MG63 (cell line): Measurements from ENCODE around the gene FAM234B. TPM values are rescaled to one million over a fixed set of nuclear protein-coding genes. Genes with fewer than 3 reads are reported as not detected.

Experiments used
- DNase-seq: peaks from one replicate; pipeline ENCODE4 v3.0.0-alpha.2; 2020
- H3K27me3 ChIP-seq: fragments of 250-450 bp; sonication (Bioruptor Pico); 2 replicates; pipeline ENCODE4 v1.5.1; 2020; ENCODE audit warnings: mild to moderate bottlenecking, moderate library complexity
- H3K36me3 ChIP-seq: fragments of 250-450 bp; sonication (Bioruptor Pico); 2 replicates; pipeline ENCODE4 v1.5.1; 2020; ENCODE audit warnings: mild to moderate bottlenecking, moderate library complexity
- H3K4me3 ChIP-seq: fragments of 250-450 bp; sonication (Bioruptor Pico); 2 replicates; pipeline ENCODE4 v1.5.1; 2020; ENCODE audit warnings: mild to moderate bottlenecking, moderate library complexity
- H3K9me3 ChIP-seq: fragments of 250-450 bp; sonication (Bioruptor Pico); 2 replicates; pipeline ENCODE4 v1.5.1; 2020; ENCODE audit warnings: mild to moderate bottlenecking, moderate library complexity
- total RNA-seq: library from RNA; depleted of rRNA; stranded (reverse); fragments of >200 nt; shearing (Covaris generic); gene quantifications from 2 replicates; pipeline ENCODE4 v1.2.3, GENCODE V29; 2014; ENCODE audit warnings: low replicate concordance; rRNA removed

The FAM234B gene
- total RNA-seq, 1 experiment from 2014 or later, result 2.4 TPM

- no peak for DNase-seq
- Histone ChIP-seq H3K36me3 (no peaks in the 10 kb centered on the region), H3K27me3 (no peaks in the 10 kb centered on the region), H3K9me3 (peaks cover 3% of the 10 kb centered on the region; the same call in 1 of the 2 replicates), H3K4me3 (no peak overlapping the region)
Observed at GRCh38 chr12:13114251-13115052, 70.3 kb downstream of the FAM234B start.

DNA sequence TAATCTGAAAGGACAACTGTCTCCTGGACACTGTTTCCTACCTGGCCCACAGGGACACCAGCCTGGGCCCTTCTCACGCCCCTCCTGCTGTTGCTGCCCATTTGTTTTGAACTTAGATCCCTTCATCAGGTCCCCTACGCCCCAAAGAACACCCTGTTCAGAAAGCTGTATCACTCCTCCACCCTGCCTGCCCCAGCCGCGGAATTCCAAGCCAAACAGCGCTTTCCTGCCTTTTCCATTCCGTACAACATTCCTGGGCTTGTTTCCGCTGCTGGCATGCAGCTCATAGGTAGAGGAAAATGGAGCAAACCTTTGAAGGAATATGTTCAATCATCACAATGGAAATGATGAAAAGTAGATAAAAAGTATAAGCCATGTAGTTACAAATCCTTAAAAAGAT, 72.1 kb downstream of the FAM234B start:
- DNase-seq, result no peak

GRCh38 chr12:13117029-13117428, 72.8 kb downstream of the FAM234B start:
- Histone ChIP-seq H3K9me3 (0 out of 2 replicates have a peak, but pooled peaks cover 3% of the 10 kb centered on the region), H3K27me3 (no peaks in the 10 kb centered on the region), H3K4me3 (no peak overlapping the region), H3K36me3 (no peaks in the 10 kb centered on the region)
- no peak for DNase-seq

More for the DNA sequence above, 72.1 kb downstream of the FAM234B start:
- Histone ChIP-seq H3K27me3 (no peaks in the 10 kb centered on the region), H3K36me3 (no peaks in the 10 kb centered on the region), H3K9me3 (peaks cover 3% of the 10 kb centered on the region; the same call in 1 of the 2 replicates), H3K4me3 (no peak overlapping the region)

DNA sequence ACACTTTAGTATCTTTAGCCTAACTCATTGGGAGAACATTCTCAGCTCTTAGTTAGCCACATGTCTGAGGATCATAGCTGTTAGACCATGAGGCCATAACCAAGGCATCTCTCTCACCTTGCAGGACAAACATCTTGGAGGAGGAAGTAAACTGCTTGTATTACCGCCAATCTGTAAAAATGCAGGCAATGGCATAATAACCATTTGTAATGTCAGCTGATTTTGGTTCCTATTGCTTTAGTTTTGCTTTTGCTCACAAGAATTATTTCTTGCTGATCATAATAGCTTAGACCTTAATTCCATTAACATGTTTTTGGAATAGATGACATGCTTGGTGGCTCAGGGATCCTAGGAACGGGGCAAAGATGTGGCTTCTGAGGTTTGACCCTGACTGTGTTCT, 75.6 kb downstream of the FAM234B start:
- H3K4me3 ChIP-seq, result no peak overlapping the region
- no peaks in the 10 kb centered on the region for H3K36me3 ChIP-seq
- no peak for DNase-seq
- no peaks in the 10 kb centered on the region for H3K9me3 ChIP-seq
- no peaks in the 10 kb centered on the region for H3K27me3 ChIP-seq

DNA sequence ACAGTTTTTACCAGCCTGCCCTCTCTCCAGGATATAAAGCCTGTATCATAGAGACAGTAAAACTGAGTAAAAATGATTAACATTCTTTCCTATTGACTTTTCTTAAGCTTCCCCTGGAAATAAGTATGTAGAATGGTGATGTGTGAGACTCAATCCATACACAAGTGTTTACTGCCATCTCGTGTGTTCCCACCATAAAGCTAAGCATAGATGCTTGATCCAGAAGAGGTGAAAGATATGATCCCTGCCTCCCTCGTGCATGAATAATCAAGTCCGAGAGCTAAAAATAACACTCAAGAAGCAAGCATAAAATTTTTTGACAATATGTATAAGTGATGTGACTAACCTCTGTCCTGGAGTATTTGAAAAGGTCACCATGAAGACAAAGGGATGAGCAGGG, 76.2 kb downstream of the FAM234B start:
- Histone ChIP-seq H3K36me3 (no peaks in the 10 kb centered on the region), H3K9me3 (no peaks in the 10 kb centered on the region), H3K4me3 (no peak overlapping the region), H3K27me3 (no peaks in the 10 kb centered on the region)
- no peak for DNase-seq

DNA sequence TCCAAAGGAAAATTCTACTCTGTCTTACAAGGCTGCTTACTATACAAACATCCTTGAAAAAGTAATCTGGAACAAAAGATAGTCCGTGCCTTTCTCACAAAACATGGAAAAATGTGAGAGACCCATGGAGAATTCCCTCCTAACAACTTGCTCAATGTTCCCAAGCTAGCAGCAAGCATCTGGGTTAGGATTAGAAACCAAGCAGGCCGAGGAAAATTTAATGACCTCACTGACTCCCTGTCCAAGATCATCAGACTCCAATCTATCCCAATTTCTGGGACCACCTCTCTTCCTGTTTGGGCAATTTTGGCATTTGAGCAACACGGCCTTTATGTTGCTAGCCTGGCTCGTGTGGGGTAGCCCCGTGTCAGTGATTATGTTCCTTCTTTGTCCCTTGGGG, 77.4 kb downstream of the FAM234B start:
- H3K27me3 ChIP-seq, result no peaks in the 10 kb centered on the region
- H3K4me3 ChIP-seq, result no peak overlapping the region
- H3K36me3 ChIP-seq, result no peaks in the 10 kb centered on the region
- no peaks in the 10 kb centered on the region for H3K9me3 ChIP-seq
- DNase-seq, result no peak

- no peaks in the 10 kb centered on the region for H3K36me3 ChIP-seq
- DNase-seq, result no peak
- no peaks in the 10 kb centered on the region for H3K27me3 ChIP-seq
- no peaks in the 10 kb centered on the region for H3K9me3 ChIP-seq
- H3K4me3 ChIP-seq, result no peak overlapping the region
Observed at GRCh38 chr12:13124656-13125505, 80.7 kb downstream of the FAM234B start.

DNA sequence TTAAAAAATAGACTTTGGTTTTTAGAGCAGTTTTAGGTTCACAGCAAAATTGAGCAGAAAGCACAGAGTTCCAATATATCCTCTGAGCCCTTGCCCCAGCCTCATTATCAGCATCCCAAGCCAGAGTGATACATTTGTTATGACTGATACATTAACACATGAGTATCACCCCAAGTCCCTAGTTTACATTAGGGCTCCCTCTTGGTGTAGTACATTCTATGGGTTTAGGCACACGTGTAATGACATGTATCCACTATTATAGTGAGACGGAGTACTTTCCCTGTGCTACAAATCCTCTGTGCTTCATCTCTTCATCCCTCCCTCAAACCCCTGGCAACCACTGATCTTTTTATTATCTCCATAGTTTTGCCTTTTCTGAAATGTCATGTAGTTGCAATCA, 81.8 kb downstream of the FAM234B start:
- no peaks in the 10 kb centered on the region for H3K9me3 ChIP-seq
- H3K36me3 ChIP-seq, result no peaks in the 10 kb centered on the region
- no peak overlapping the region for H3K4me3 ChIP-seq
- no peaks in the 10 kb centered on the region for H3K27me3 ChIP-seq
- no peak for DNase-seq

GRCh38 chr12:13126494-13126893, 82.3 kb downstream of the FAM234B start:
- no peak for DNase-seq
- Histone ChIP-seq H3K27me3 (no peaks in the 10 kb centered on the region), H3K9me3 (no peaks in the 10 kb centered on the region), H3K4me3 (no peak overlapping the region), H3K36me3 (no peaks in the 10 kb centered on the region)

DNA sequence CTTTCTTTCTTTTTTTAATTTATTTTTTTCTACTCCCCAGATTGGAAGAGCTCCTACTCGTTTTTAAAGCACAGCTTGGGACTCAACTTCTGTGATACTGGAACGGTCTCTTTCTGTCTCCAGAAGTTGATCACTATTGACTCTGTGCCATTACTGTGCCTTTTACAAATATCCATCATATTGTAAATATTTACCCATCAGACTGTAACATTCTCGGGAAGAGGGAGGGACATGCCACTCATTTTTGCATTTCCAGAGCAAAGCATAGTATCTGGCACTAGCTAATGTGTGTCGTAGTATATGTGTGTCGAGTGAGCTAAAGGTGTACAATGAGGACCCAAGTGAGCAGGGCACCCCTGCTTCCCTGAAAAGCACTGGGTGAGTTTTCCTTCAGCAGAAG, 83.3 kb downstream of the FAM234B start:
- DNase-seq, result no peak
- Histone ChIP-seq H3K9me3 (no peaks in the 10 kb centered on the region), H3K27me3 (no peaks in the 10 kb centered on the region), H3K36me3 (no peaks in the 10 kb centered on the region), H3K4me3 (no peak overlapping the region)

DNA sequence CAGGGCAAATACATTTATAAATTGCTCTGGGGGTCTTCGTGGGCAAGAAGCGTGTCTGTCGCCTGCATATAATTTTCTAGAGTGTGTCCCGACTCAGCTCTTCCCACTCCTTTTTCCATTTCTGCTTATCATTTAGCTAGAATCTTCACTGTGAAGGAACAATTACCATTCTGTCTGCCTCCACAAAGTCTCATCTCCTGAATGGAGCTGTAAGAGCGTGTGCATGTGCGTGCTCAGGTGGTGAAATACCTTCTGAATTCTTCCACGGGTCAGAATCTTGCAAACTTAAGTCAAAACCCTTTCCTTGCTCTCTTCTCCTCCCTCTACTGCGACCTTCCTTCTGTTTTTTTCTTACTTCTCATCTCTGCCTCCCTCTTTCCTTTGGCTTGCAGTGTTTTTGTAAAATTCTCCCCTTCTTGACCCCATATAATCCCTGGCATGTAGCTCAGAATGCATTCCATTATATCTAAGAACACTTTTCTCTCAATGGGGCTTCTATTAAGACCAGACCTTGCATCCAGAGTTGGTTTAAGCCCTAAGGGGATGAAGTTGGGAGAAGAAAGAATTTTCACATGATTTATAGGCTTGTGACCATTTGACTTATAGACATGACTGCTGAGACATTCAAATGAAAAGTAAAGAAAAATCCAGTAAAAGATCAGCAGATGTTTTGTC, 84.2 kb downstream of the FAM234B start:
- Histone ChIP-seq H3K4me3 (no peak overlapping the region), H3K9me3 (no peaks in the 10 kb centered on the region), H3K27me3 (no peaks in the 10 kb centered on the region), H3K36me3 (no peaks in the 10 kb centered on the region)
- no peak for DNase-seq

DNA sequence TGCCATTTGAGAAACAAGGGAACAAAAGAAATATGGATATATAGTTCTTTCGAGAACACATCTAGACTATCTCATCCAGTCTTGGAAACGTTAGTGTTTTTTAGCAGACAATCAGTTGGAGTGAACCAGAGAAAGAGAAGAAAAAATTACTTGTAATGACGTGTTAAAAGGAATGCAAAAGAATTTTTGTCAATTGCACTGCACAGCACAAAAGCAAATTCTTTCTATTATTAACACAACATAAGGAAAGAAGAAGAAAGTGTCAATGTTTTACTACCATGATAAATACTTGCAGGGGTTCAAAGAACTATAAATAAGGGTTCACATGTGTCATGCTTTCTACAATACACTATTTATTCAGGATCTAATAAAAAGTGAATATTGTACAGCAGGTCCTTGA, 86.8 kb downstream of the FAM234B start:
- DNase-seq, result no peak
- no peak overlapping the region for H3K4me3 ChIP-seq
- H3K9me3 ChIP-seq, result no peaks in the 10 kb centered on the region
- H3K36me3 ChIP-seq, result no peaks in the 10 kb centered on the region
- no peaks in the 10 kb centered on the region for H3K27me3 ChIP-seq

Other genes starting within 250 kb of the FAM234B start
- 105 and 122 TPM in 2 replicates for gene DDX47, start 231.0 kb upstream of the FAM234B start, total RNA-seq
- 11.0 and 24.5 TPM in 2 replicates for gene GPRC5A, start 152.8 kb upstream of the FAM234B start, total RNA-seq
- gene GPRC5D, start 92.2 kb upstream of the FAM234B start, total RNA-seq, result not detected in 2 replicates
- 5.6 and 16.1 TPM in 2 replicates for gene HEBP1, start 44.1 kb upstream of the FAM234B start, total RNA-seq
- 0.33 TPM in 1 of 2 replicates, not detected in the other for gene GSG1, start 59.3 kb downstream of the FAM234B start, total RNA-seq
- 55.7 and 326 TPM in 2 replicates for gene EMP1, start 152.3 kb downstream of the FAM234B start, total RNA-seq